GM21529 (cell line): ENCODE results near the gene RAB11FIP3.

Experiments
- ATAC-seq: cut with Tn5 transposase; IDR thresholded peaks from one replicate; pipeline ENCODE4 v1.9.1; 2021; ENCODE audit not compliant: unreplicated experiment

Gene RAB11FIP3

GRCh38 chr16:551210-551609 is 125.8 kb downstream of the RAB11FIP3 start:
- ATAC-seq, result no peak

GRCh38 chr16:552171-552570 is 126.7 kb downstream of the RAB11FIP3 start:
- no peak for ATAC-seq

- no peak for ATAC-seq
Observed at GRCh38 chr16:553601-554296, 128.3 kb downstream of the RAB11FIP3 start.

GRCh38 chr16:554297-554621 is 128.8 kb downstream of the RAB11FIP3 start:
- no peak for ATAC-seq

GRCh38 chr16:554640-555365 is 129.4 kb downstream of the RAB11FIP3 start:
- no peak for ATAC-seq

- ATAC-seq, result no peak
Observed at GRCh38 chr16:555528-556473, 130.4 kb downstream of the RAB11FIP3 start.

GRCh38 chr16:556474-557173 is 131.2 kb downstream of the RAB11FIP3 start:
- ATAC-seq, result no peak

- ATAC-seq, result no peak
Observed at GRCh38 chr16:557463-558297, 132.2 kb downstream of the RAB11FIP3 start.

GRCh38 chr16:558298-559020 is 133.0 kb downstream of the RAB11FIP3 start:
- ATAC-seq, result no peak

- ATAC-seq, result no peak
Observed at GRCh38 chr16:559021-559380, 133.6 kb downstream of the RAB11FIP3 start.

- no peak for ATAC-seq
Observed at GRCh38 chr16:559411-560203, 134.2 kb downstream of the RAB11FIP3 start.

GRCh38 chr16:560204-560700 is 134.8 kb downstream of the RAB11FIP3 start, which contains the start of gene PRR35:
Gene PRR35 (plus strand): TSS chr16:560394. CDS start chr16:563295, 2,901 bp downstream.
- no peak for ATAC-seq

- ATAC-seq, result no peak
Observed at GRCh38 chr16:560701-561412, 135.4 kb downstream of the RAB11FIP3 start.

- ATAC-seq, result no peak
Observed at GRCh38 chr16:561413-561794, 136.0 kb downstream of the RAB11FIP3 start.

GRCh38 chr16:561957-562938 is 136.8 kb downstream of the RAB11FIP3 start:
- ATAC-seq, result no peak

- ATAC-seq, result no peak
Observed at GRCh38 chr16:563072-563644, 137.7 kb downstream of the RAB11FIP3 start.
